ENCODE measurements around the gene REEP3. TPM values are rescaled to one million over a fixed set of nuclear protein-coding genes. Genes with fewer than 3 reads are reported as not detected.

Gene REEP3
- total RNA-seq, 3 donors from 2014 or later (not counting 1 experiment from before 2014, with no cell fraction given) = 4.6 to 10.2 (median 8.3) TPM

DNA sequence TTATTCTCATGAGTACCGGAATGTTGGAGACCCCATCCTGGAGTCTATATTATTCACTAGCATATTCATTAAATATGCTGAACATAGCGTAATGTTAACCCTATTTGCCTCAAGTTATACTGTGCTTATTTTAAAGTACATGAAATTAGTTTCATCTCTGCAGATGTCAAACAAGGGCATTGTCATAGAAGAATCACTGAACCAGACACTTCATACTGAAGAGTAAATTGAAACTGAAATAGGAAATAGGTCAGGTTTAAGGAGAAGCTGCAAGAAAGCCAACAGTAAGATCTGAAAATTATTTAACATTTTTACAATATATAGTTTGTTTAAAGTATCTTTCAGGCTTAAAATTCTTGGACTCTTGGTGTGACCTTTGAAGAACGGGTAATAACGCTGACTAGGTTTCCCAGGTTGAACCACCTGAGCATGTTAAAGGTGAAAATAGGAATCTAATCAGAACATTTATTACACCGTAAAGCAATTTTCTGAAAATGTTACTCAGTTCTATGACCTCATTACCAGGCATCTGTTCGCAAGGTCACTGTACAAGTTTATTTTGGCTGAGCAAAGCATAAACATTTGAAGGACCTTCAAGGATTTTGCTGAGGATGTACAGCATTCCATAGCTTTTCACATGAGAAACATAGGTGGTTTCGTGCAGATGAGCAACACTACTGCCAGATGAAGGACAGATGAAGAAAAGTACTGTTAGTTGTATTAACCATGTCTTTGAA, 82.7 kb downstream of the REEP3 start:
- intact Hi-C loops (cut with micrococcal nuclease) = no loop called here
- ATAC-seq (no peak), DNase-seq (no peak)
- Histone ChIP-seq H3K4me1 (ENCODE audit: control insufficient read depth, insufficient read depth, low read length) (no peaks in the 10 kb centered on the region), H3K27me3 (ENCODE audit: control insufficient read depth, insufficient read depth, low read length) (no peaks in the 10 kb centered on the region), H3K9me3 (ENCODE audit: control insufficient read depth, insufficient read depth, low read length) (no peaks in the 10 kb centered on the region), H3K27ac (ENCODE audit: low read length) (no peak overlapping the region), H3K4me3 (ENCODE audit: low read length) (no peak overlapping the region), H3K36me3 (ENCODE audit: control insufficient read depth, insufficient read depth, low read length) (no peaks in the 10 kb centered on the region)
- Mint-ChIP-seq H3K36me3 (no peaks in the 10 kb centered on the region), H3K4me1 (no peaks in the 10 kb centered on the region), H3K27me3 (ENCODE audit: low read depth in 2 of 2) (no peaks in the 10 kb centered on the region), H3K9me3 (no peaks in the 10 kb centered on the region), H3K4me3 (no peak overlapping the region), H3K27ac (no peak overlapping the region)
- 96% methylated on average over 5 of the region's 7 CpGs for WGBS (ENCODE audit: insufficient coverage)
- TF ChIP-seq, protein P1, sequence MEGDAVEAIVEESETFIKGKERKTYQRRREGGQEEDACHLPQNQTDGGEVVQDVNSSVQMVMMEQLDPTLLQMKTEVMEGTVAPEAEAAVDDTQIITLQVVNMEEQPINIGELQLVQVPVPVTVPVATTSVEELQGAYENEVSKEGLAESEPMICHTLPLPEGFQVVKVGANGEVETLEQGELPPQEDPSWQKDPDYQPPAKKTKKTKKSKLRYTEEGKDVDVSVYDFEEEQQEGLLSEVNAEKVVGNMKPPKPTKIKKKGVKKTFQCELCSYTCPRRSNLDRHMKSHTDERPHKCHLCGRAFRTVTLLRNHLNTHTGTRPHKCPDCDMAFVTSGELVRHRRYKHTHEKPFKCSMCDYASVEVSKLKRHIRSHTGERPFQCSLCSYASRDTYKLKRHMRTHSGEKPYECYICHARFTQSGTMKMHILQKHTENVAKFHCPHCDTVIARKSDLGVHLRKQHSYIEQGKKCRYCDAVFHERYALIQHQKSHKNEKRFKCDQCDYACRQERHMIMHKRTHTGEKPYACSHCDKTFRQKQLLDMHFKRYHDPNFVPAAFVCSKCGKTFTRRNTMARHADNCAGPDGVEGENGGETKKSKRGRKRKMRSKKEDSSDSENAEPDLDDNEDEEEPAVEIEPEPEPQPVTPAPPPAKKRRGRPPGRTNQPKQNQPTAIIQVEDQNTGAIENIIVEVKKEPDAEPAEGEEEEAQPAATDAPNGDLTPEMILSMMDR (IDR thresholded peaks at IDR 0.05) = no peak

DNA sequence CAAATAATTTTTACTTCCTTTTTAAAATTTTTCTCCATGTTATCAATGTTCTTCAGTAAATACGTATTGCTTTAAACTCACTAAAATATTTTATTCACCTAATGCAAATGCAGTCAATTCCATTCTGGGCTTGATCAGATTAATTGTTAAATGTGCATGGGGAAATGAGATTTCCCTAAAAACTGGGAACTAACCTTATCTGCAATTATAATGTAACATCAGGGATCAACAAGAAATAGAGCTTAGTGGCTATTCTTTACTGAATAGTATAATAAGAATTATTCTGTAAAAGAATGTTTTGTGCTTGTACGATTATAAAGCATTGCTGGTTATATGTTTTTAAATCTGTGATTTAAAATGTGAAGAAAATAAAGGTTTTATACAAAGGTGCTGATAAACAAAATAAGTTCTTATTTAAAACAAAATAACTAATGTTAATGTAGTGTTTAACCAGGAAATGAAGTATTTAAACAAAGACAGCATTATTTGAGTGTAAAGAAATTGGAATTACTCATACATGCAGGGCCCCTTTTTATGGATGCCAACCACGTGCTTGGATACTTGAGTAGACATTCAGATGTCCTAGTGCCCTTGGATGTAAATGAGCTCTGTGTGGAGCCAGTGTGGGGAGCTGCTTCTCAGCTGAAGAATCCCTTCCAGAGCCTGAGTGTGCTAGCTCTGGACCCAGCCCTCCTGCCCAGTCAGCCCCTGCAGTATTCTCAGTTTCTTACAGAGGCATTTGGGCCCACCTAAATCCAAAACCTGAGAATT, 84.2 kb downstream of the REEP3 start:
- Mint-ChIP-seq H3K27me3 (ENCODE audit: low read depth in 2 of 2) (no peaks in the 10 kb centered on the region), H3K4me3 (no peak overlapping the region), H3K9me3 (no peaks in the 10 kb centered on the region), H3K4me1 (no peaks in the 10 kb centered on the region), H3K36me3 (no peaks in the 10 kb centered on the region), H3K27ac (no peak overlapping the region)
- no peaks in the 10 kb centered on the region for H3K9me3 ChIP-seq (ENCODE audit: control insufficient read depth, insufficient read depth, low read length)
- no peaks in the 10 kb centered on the region for H3K36me3 ChIP-seq (ENCODE audit: control insufficient read depth, insufficient read depth, low read length)
- DNase-seq (no peak), ATAC-seq (no peak)
- WGBS (ENCODE audit: insufficient coverage) = 90% methylated on average over 1 of the region's 3 CpGs
- no peak overlapping the region for H3K4me3 ChIP-seq (ENCODE audit: low read length)
- no peak overlapping the region for H3K27ac ChIP-seq (ENCODE audit: low read length)
- no peaks in the 10 kb centered on the region for H3K27me3 ChIP-seq (ENCODE audit: control insufficient read depth, insufficient read depth, low read length)
- H3K4me1 ChIP-seq (ENCODE audit: control insufficient read depth, insufficient read depth, low read length) = no peaks in the 10 kb centered on the region
- intact Hi-C loops (cut with micrococcal nuclease) = no loop called here
- TF ChIP-seq, protein P1 (IDR thresholded peaks at IDR 0.05) = no peak

DNA sequence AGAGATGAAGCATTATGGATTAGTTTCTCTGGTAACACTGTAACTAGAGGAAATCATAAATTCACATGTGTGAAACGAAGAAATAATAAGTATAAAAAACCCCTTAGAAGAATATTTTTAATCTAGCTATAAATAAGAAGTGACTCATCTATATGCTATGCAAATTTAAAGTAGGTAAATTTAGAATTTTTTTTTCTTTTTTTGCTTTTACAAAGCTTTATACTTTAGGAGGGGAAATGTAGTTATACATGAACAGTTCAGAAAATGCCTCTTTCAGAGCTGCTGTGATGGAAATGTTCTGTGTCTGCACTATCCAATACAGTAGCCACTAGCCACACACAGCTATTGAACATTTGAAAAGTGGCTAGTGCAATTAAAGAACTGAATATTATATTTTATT, 87.3 kb downstream of the REEP3 start:
- Histone ChIP-seq H3K27me3 (ENCODE audit: control insufficient read depth, insufficient read depth, low read length) (no peaks in the 10 kb centered on the region), H3K27ac (ENCODE audit: low read length) (no peak overlapping the region), H3K36me3 (ENCODE audit: control insufficient read depth, insufficient read depth, low read length) (no peaks in the 10 kb centered on the region), H3K4me3 (ENCODE audit: low read length) (no peak overlapping the region), H3K9me3 (ENCODE audit: control insufficient read depth, insufficient read depth, low read length) (no peaks in the 10 kb centered on the region), H3K4me1 (ENCODE audit: control insufficient read depth, insufficient read depth, low read length) (no peaks in the 10 kb centered on the region)
- Mint-ChIP-seq H3K4me1 (peaks cover 4 to 5% of the 10 kb centered on the region in 2 donors), H3K4me3 (no peak overlapping the region), H3K27ac (no peak overlapping the region), H3K36me3 (no peaks in the 10 kb centered on the region), H3K9me3 (no peaks in the 10 kb centered on the region), H3K27me3 (ENCODE audit: low read depth in 2 of 2) (no peaks in the 10 kb centered on the region)
- TF ChIP-seq, protein P1 (IDR thresholded peaks at IDR 0.05) = no peak
- no peak for DNase-seq
- ATAC-seq = no peak
- no CpG with 5 or more reads among the region's 1 CpG for WGBS (ENCODE audit: insufficient coverage)
- intact Hi-C loops (cut with micrococcal nuclease) = no loop called here
